ENCODE measurements around the gene ZNF521.

ZNF521 gene

DNA sequence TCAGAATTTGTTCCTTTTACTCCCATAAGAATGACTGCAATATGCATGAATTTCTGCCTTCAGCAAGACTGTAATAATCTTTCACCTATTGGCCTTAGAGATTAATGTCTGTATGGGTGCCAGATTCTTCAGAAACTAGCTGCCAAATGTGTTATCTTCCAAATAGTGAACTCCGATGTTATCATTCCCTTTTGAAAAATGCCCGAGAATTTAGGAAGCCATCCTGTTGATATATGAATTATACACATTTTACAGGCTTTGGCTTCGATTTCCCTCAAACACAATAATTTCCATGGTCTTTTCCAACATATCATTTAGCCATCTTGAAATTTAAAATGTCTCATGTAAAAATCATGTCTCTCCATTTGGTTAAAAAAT is 101.5 kb downstream of the ZNF521 start:
- DNase-seq (ENCODE audit: low spot score): no peak

DNA sequence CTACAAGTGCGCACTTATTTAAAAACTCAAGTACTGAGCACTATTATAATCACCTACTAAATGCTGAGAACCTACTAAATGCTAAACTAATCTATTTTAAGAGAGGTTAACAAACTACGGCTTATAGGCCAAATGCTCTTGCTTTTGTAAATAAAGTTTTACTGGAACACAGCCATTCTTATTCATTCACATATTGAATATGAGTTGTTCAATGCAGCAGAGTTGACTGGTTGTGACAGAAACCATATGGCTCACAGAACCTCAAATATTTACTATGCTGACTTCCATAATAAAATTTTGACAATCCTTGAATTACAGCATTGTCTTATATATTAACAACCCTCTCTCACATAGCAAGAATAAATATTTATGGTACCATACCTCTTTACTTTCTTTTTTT is 103.2 kb downstream of the ZNF521 start:
- DNase-seq (ENCODE audit: low spot score): no peak

DNA sequence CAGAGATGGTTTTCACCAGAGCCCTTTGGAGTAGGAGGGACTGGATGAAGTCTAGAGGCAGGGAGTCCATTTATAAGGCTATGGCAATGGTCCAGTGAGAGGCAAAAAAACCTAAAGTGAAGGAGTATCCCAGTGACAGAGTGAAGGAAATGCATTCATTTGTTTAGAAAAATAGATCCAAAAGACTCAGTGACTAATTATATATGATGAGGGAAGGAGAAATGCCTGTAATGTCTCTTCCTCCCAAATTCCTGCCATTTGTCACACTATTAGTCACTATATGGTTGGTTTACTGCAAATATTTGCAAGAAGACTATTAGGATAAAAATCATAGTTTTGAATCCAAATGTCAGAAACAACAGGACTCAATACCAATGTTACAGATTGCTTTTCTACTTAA is 104.2 kb downstream of the ZNF521 start:
- DNase-seq (ENCODE audit: low spot score): no peak

- no peak for DNase-seq (ENCODE audit: low spot score)
Observed at GRCh38 chr18:25244924-25245698, 106.9 kb downstream of the ZNF521 start.

- DNase-seq (ENCODE audit: low spot score): no peak
Observed at GRCh38 chr18:25244170-25244569, 107.8 kb downstream of the ZNF521 start.

GRCh38 chr18:25243754-25244153 is 108.2 kb downstream of the ZNF521 start:
- no peak for DNase-seq (ENCODE audit: low spot score)

DNA sequence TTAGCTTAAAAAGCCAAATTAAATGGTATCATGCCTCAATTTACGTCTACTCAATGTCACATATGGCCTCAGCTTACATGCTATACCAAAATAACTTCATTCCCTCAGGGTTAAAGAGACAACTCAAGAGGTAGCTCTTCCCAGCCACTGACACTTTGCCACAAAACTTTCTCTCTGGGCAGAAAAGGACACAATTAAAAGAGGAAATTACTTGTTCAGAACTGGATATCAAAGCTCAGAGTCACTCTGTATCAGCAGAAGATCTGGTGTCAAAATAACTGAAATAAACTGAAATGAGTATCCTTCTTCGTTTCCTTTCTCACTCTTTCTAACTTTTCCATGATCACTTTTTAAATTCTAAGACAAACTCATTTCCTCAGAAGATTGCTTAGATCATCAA is 108.7 kb downstream of the ZNF521 start:
- no peak for DNase-seq (ENCODE audit: low spot score)

- no peak for DNase-seq (ENCODE audit: low spot score)
Observed at GRCh38 chr18:25240420-25240770, 111.6 kb downstream of the ZNF521 start.

DNA sequence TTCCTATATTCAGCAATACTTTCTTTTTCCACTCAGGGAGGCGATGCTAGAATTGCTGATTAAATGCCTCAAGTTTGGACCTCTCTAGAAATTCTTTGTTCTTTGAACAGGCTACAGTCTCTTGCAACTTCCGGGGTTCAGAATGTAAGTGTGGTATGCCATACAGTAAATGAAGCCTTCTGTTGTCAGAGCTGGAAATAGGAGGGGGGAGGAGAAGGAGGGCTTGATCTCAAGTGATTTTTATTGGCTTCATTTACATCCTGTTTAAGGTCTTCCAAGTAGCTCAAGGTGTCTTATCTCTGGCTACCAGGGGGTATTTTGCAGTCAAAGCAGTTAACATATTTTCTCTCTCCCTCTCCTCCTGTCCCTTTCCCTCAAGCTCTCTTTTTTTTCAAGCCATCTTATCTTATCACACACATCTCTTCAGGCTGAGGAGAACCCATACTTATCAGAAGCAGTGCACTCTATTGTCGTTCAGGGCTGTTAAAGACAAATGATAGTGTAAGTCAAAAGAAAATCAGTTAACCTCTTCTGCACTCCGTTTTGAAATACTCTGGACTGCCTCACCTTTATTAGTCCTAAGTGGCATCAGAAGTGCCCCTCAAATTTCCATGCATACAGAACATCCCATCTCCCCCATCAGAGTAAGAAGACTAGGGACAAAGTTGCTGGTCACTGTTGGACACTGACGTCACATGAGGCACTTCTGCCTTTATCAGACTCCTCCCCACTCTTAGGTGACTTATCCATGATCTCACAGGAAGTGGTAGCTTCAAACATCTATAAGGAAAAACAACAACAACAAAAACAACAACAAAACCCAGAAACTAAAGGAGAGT is 112.2 kb downstream of the ZNF521 start:
- no peak for DNase-seq (ENCODE audit: low spot score)

DNA sequence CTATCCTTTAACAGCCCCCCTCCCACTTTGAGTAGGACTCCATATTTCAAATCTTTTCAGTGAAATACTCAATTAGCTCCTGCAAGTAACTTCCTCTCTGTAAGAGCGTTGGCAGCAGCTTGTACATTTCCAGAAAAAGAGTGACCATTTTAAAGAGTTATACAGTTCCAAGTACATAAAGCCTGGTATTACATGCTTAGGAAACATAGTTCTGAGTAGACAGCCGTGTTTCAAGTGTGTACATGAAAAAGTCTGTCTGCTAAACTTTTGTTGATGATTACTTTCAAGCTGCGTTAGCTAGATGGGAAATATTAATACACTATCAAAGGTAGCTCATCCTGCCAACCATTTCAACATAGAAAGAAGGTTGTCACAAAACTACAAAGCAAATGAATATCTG is 112.8 kb downstream of the ZNF521 start:
- DNase-seq (ENCODE audit: low spot score): no peak

- DNase-seq (ENCODE audit: low spot score): no peak
Observed at GRCh38 chr18:25237571-25238267, 114.2 kb downstream of the ZNF521 start.

DNA sequence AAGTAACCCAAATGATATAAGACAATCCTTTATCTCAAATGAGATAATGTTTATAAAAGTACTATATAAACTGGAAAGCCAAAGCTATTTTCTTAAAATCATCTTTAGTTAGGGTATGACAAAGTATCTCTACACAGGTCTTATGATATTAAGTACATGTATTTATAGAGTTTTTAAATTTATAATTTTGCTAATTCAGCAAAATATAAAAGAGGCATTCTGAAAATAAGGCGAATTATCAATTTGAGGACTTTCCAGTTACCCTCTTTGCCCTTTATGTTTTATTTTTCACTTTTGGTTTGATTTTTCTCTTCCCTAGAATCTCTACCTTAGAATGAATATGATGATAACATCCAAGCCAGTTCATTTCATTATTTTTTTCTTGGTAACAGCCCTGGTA is 115.2 kb downstream of the ZNF521 start:
- no peak for DNase-seq (ENCODE audit: low spot score)

- DNase-seq (ENCODE audit: low spot score): no peak
Observed at GRCh38 chr18:25235401-25236042, 116.4 kb downstream of the ZNF521 start.

GRCh38 chr18:25234740-25235345 is 117.1 kb downstream of the ZNF521 start:
- no peak for DNase-seq (ENCODE audit: low spot score)

- no peak for DNase-seq (ENCODE audit: low spot score)
Observed at GRCh38 chr18:25234322-25234639, 117.7 kb downstream of the ZNF521 start.

DNA sequence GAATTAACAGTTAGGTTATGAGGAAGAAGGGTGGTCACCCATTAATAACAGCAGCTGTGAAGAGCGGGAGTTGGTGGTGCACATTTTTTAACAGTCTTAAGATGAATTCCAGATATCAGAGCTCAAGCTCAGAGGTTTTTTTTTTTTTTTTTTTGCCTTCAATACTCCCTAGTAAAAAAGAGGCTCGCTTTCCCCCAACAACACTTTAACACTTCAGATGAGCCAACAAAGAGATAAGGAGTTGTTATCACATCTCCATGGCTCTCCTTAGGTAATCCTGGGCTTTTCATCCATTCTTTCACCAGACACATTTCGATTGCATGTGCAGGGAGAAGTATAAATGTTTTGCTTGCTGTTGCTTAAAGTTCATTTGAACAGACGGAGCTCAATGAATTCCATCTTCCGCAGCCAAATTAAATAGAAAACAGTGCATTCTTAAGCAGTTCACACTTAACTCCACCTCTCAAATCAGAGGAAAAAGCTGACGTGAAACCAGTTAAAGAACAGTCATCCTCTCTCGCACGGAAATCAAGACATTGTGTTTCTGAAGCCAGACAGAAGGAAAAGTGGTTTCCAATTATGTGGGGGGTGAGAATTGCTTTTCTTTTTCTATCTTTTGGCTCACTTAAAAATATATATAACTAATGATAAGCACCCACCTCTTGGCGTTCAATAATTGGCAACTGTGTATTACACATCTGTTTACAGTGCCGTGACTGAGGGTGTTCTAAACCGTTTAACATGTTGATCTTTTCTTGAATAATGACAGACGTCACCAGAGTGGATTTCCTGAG is 118.2 kb downstream of the ZNF521 start:
- DNase-seq (ENCODE audit: low spot score): no peak

DNA sequence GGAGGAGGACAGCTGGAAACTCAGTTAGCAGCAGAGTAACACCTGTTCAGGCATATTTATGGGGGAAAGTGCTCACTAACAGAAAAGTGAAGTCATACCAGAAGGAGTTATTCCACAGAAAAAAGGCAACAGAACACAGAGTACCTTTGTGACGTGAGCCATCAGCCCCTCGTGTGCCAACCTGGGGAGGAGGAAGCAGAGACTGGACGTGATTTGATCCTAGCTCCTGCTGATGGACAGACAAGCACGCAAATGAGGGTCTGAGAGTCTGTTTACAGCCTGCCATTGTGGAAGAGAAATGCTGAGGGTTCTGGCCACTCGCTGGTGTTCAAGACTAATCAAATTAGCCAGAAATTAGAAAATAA is 120.7 kb downstream of the ZNF521 start:
- no peak for DNase-seq (ENCODE audit: low spot score)

GRCh38 chr18:25230658-25231326 is 121.2 kb downstream of the ZNF521 start:
- DNase-seq (ENCODE audit: low spot score): no peak

GRCh38 chr18:25229920-25230319 is 122.0 kb downstream of the ZNF521 start:
- no peak for DNase-seq (ENCODE audit: low spot score)

DNA sequence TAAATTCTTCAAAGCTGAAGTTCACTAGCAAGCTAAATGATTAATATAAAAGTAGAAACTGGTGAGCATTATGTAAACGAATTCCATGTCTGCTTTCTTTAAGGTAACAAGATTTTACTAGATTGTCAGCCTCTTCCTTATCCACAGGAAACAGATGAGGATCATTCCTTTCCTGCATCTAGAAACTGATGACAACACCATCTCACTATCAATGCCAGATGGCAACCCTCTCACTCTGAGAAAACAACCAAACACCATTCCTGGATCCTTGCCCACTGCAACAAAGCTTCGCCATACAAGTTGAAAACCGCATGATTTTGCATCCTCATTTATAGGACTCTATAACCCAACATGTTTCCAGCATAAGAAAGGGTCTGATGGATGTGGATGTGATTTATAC is 122.9 kb downstream of the ZNF521 start:
- no peak for DNase-seq (ENCODE audit: low spot score)

- DNase-seq (ENCODE audit: low spot score): no peak
Observed at GRCh38 chr18:25228410-25228809, 123.6 kb downstream of the ZNF521 start.
